Melanocyte of skin (primary cell): Measurements from ENCODE around the gene KIF14. TPM values are rescaled to one million over a fixed set of nuclear protein-coding genes. Genes with fewer than 3 reads are reported as not detected.

Experiments used
- total RNA-seq, 2 donors: library from RNA; depleted of rRNA; stranded (reverse); fragments of >200 nt; gene quantifications; 2 replicates each; pipeline ENCODE4 v1.2.3, GENCODE V29; 2012

Gene KIF14, protein sequence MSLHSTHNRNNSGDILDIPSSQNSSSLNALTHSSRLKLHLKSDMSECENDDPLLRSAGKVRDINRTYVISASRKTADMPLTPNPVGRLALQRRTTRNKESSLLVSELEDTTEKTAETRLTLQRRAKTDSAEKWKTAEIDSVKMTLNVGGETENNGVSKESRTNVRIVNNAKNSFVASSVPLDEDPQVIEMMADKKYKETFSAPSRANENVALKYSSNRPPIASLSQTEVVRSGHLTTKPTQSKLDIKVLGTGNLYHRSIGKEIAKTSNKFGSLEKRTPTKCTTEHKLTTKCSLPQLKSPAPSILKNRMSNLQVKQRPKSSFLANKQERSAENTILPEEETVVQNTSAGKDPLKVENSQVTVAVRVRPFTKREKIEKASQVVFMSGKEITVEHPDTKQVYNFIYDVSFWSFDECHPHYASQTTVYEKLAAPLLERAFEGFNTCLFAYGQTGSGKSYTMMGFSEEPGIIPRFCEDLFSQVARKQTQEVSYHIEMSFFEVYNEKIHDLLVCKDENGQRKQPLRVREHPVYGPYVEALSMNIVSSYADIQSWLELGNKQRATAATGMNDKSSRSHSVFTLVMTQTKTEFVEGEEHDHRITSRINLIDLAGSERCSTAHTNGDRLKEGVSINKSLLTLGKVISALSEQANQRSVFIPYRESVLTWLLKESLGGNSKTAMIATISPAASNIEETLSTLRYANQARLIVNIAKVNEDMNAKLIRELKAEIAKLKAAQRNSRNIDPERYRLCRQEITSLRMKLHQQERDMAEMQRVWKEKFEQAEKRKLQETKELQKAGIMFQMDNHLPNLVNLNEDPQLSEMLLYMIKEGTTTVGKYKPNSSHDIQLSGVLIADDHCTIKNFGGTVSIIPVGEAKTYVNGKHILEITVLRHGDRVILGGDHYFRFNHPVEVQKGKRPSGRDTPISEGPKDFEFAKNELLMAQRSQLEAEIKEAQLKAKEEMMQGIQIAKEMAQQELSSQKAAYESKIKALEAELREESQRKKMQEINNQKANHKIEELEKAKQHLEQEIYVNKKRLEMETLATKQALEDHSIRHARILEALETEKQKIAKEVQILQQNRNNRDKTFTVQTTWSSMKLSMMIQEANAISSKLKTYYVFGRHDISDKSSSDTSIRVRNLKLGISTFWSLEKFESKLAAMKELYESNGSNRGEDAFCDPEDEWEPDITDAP (N-terminal part only)
- 10 to 100 TPM in 1 of 2 donors, 1 to 10 TPM in 1; 8.3 to 16.7 TPM for total RNA-seq

DNA sequence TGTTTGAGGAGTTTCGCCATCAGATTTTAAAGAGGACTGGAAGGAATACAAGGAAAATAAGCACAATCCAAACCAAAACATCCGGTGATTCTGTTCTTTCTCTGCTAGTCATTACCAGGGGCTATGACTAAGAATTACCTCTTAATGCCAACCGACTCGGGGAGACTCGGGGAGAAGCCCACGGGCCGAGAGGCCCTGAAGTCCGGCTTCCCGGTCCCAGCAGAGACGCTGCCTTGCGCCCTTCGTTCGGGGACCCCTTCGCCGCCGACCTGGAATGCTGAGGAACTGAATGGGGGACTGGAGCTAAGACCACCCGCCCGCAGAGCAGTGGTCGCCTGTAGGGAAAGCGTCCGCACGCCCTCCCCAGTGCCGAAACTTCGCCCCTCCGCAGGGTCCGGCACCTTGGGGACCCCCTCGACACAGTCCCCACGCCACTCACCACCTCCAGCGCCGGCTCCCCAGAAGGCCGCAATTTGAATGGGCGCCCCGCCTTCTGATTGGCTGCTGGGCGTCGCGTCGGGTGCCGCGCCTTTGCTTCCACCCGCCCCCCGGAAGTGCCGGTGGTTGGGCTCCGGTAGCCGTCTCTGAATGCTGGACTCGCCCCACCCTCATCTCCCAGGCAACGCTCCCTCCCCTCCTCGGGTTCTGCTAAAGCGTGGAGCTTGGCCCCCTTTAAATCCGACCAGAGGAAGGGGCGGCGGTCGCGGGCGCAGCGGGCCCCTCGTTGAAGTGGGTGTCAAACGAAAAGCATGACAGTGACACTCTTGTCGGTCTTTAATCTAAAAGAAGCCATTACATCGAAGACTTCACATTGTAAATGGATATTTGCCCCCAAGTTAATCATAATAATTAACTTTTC, at the start of gene KIF14:
Gene KIF14 (minus strand): TSS at position 479 of the 859 bp plus-strand sequence. CDS start 2,028 bp downstream, outside the sequence.

DNA sequence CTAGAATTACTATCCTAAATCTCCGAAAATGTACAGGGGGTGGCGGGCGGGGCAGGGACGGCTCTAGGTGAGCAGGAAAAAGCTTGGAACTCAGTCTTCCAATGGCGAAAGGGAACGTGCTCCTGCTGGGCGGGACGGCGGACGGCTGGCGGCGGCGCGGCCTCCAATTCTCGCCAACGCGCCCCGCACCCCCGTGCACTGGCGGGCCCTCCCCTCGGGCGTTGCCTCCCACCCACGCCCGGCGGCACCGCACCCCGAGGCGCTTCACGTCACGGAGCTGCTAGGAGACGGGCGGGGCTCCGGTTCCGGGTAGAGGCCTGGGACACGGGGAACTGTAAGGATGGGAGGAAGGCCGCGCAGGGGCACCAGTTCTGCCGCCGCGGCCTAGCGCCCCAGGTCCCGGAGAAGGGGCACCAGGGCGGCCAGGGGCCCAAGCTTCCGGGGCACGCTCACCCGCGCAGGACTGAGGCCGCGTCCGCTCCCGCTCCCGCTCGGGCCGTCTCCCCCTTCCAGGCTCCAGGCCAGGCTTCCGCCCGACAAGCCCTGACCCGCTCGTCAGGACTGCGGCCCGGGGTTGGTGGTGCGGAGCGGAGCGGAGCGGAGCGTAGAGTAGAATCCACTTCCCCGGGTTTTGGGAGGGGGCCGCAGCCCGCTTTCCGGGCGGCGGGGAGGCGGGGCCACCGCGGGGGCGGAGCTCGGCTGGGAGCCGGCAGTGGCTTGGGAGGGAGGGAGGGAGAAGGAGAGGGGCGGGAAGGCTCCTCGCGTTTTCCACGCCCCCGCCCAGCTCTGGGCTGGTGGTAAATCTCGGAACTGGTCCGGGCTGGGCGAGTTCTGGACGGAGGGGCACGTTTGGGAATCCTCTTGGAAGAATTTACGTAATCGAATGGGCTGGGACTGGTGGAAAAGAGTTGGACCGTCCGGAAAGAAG, 49.0 kb upstream of the KIF14 start, which contains the start of gene DDX59:
Gene DDX59 (minus strand): TSS at position 594 of the 928 bp plus-strand sequence. CDS start 3,167 bp downstream, outside the sequence.

Other genes starting within 250 kb of the KIF14 start
- gene ZNF281, start 210.7 kb downstream of the KIF14 start, total RNA-seq: 10 to 100 TPM; 19.6 to 21.6 TPM
- 10 to 100 TPM; 14.1 to 17.6 TPM for gene DDX59, start 49.2 kb upstream of the KIF14 start, total RNA-seq
- gene CAMSAP2, start 118.1 kb upstream of the KIF14 start, total RNA-seq: 10 to 100 TPM; 25.8 to 28.0 TPM